ENCODE results near the gene OTOS.

The OTOS gene

DNA sequence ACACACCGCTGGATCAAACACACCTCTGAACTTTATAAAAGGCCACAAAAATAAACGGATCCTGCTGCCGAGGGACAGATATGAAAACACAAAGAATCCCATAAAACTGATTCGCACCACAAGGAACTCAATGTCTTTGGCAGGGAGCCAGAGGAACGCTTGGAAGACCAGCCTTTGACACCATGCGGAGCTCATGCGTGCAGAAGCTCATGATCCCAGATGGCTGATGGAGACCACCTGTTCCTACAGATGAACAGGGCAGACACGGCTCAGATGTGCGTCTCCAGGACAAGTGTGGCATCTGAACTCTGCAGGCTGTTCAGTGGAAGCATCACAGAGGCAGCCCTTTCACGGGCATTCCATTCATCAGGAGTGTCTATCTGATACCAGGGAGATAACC, 29.2 kb downstream of the OTOS start:
- DNase-seq, result no peak

DNA sequence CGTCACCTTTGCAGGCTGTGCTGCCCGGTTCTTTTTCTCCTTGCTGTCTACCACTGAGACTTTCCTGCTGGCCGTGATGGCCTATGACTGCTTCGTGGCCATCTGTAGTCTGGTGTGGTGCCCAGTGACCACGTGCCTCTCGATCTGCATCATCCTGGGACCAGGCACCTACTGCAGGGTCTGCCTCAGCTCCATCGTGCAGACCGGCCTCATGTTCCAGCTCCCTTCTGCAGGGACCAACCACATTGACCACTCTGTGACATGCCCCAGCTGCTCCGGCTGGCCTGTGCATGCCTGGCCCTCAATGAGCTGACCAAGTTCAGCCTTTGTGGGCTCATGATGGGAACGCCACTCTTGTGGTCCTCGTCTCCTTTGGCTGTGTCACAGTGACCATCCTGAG, 31.1 kb downstream of the OTOS start:
- DNase-seq, result no peak

DNA sequence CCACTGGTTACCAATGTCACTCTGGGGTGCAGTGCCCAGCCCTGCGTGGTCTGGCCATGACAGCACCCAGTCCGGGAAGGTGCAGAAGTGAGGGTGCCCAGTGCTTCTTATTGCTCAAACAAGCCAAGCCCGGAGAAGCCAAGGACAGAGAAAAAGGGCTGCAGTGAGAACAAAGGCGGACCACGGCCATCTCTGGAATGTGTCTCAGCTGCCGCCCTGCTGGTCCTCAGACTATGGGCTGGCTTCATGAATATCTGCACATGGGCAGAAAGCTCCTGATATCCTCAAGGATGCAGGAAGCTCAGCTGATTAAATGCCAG, 33.0 kb downstream of the OTOS start:
- DNase-seq, result no peak

DNA sequence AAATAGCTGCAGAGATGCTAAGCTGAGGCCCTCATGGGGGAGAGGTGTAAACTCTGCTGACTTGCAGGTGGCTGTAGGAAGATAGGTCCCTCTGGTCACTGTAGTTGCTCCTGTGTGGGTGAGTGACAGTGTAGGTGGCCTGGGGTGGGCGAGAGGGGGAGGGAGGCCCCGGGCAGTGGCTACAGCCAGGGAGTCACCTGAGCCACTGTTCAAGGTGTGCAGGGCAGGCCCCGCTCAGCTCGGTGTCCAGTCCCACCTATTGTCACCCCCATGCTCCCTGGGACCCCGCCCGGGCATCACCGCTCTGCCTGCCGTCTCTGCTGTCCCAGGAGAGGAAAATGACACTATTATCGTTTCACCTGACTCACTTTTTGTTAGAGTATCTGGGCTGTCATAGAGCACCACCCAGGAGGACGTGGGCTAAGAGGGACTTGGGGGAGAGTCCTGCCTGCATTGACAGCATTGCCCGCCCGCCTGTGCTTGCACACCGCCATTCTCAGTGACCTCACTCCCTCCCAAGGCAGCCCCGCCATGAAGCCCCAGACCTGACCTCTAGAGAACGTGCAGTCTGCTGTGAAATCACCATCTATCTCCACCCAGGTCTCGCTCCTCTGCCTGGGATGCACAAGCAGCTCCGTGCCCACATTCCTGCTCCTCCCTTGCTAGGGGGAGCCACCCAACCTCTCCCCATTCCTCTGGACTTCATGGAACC, 33.5 kb downstream of the OTOS start:
- no peak for DNase-seq

DNA sequence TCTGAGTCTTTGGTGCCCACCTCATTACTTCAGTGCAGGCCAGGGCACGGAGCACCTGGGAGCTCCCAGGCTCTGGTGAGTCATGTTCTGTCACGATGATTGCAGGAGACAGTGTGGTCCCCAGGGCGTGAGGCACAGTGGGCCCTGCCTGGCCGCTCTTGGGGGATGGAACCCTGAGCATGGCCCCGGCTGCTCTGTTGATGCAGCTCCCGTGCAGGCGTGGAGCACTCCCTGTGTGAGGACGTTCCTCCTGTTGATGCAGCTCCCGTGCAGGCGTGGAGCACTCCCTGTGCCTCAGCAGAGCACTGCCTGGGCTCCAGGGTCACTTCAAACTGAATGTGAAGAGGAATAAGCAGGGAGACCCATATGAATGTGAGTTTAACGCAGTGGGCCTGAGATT, 34.5 kb downstream of the OTOS start:
- no peak for DNase-seq

DNA sequence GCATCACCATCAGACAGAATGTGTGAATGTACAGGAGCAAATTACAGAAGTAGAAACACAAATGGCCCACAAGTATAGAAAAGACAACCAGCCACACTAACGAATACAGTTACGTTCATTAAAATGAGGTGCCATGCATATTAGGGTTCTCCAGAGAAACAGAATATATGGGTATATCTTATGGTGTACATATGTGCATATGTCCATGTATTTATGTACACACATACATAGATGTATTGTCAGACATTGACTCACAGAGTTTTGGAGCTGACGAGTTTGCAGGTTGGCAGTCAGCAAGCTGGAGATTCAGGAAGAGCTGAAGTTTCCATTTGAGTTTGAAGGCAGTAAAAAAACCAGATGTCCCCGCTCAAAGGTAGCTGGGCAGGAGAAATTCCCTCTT, 37.3 kb downstream of the OTOS start:
- DNase-seq, result no peak

DNA sequence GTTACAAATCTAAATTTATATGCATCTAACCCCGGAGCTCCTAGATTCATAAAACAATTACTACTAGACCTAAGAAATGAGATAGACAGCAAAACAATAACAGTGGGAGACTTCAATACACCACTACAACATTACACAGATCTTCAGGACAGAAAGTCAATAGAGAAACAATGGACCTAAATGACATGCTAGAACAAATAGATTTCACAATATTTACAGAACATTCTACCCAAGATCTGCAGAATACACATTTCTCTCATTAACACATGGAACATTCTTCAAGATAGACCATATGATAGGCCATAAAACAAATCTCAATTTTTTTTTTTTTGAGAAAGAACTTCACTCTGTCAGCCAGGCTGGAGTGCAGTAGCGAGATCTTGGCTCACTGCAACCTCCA, 42.1 kb downstream of the OTOS start:
- DNase-seq, result no peak

DNA sequence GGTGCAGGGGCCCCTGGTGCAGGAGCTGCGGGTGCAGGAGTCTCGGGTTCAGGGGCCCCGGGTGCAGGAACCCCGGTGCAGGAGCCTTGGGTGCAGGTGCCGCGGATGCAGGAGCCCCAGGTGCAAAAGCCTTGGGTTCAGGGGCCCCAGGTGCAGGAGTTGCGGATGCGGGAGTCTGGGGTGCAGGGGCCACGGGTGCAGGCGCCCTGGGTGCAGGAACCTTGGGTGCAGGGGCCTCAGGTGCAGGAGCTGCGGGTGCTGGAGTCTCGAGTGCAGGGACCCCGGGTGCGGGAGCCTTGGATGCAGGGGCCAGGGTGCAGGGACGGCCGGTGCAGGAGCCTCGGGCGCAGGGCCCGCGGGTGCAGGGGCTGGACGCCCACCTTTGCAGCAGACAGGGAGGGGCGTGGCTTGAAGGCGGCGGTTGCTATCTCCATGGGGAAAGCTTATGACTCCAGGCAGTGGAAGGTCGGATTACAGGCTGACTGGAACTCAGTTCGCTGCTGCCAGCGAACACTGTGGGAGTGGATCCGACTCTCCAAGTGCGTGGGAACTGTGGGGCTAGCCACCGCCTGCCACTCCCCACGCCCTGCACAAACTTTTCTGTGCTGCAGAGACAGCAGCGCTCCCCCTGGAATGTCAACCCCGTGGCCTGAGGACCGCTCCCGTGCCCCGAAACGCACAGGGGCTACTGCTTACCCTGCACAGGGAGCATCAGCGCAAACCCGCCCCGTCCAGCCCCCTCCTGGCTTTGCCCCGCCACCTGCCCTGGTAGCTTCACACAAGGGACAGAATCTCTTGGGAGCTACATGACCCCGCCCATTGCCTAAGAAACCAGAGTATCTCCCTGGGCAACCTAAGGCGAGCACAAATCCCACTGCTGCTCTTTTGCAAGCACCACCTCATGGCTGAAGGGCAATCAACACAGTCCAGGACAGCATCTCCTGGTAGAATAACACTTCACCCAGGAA, 44.6 kb downstream of the OTOS start:
- no peak for DNase-seq

DNA sequence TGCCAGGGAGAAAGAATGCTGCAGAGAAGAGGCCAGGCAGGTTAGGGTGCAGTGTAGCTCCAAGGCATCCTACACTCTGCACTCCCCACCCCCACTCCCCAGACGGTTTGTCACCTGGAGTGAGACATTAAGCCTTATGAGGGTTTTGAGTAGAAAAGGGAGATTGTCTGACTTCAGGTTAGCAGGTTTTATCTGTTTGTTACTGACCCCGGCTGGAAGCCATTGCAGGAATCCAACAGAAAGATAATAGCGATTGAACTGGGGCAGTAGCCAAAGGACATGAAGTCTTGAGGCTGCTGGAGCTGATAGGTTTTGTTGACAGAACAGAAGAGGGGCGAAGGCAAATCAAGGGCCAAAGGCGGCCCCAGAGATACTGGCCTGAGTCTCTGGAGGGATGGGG, 51.2 kb downstream of the OTOS start:
- DNase-seq, result no peak

All from activated CD8-positive, alpha-beta memory T cell treated with anti-CD3 and anti-CD28 coated beads, Interleukin-2, amount 50 U/mL, for 4 hours (primary cell).